GM18909 (cell line): Measurements from ENCODE around the gene TMEM120B.

Experiments
- ATAC-seq: cut with Tn5 transposase; IDR thresholded peaks from one replicate; pipeline ENCODE4 v1.9.1; 2021; ENCODE audit warnings: mild to moderate bottlenecking; ENCODE audit not compliant: unreplicated experiment, poor library complexity

Gene TMEM120B

GRCh38 chr12:121828306-121828705, 115.8 kb downstream of the TMEM120B start:
- no peak for ATAC-seq

DNA sequence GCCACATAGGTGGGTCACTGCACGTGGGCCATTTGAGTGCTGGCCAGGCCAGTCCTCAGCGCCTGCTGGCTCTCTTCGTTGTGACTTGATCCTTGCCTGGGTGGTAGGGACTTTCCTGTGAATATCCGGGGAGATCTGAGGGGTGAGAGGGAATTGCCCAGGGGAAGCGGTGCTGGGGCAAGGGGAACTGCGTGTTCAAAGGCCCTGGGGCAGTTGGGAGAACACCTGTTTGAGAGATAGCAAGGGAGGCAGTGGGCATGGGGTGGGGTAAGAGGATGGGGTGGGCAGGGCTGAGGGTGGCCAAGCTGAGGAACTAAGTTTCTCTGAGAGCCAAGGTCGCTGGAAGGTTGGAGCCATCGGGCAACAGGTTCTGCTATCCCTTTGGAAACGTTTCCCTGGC, 116.3 kb downstream of the TMEM120B start:
- no peak for ATAC-seq

GRCh38 chr12:121829250-121829918, 116.8 kb downstream of the TMEM120B start:
- ATAC-seq, result no peak

- no peak for ATAC-seq
Measured at GRCh38 chr12:121830134-121830533, 117.6 kb downstream of the TMEM120B start.

- ATAC-seq, result no peak
Measured at GRCh38 chr12:121830588-121831265, 118.2 kb downstream of the TMEM120B start.
